HepG2 (cell line): Measurements from ENCODE around the gene ATP2C2. TPM values are rescaled to one million over a fixed set of nuclear protein-coding genes. Genes with fewer than 3 reads are reported as not detected.

ENCODE experiments used
- ATAC-seq: fragments of 200-7000 bp; cut with Tn5 transposase; 3 replicates; pipeline ENCODE4 v1.9.1; 2020; ENCODE audit warnings: mild to moderate bottlenecking, moderate library complexity
- BruUV-seq: library from RNA; stranded (reverse); fragments of 400-500 nt; replicated peaks from 2 replicates; lab custom pipeline; 2021; lab: Mats Ljungman, UMichigan
- CTCF ChIA-PET: fragments of 300-600 bp; formaldehyde crosslinking; extraction: SDS; loops from one replicate; lab custom pipeline; 2021; ENCODE audit warnings: low total read pairs, inconsistent platforms, low intra/inter-chr PET ratio; lab: Yijun Ruan, JAX
- POLR2A ChIA-PET: fragments of 350-600 bp; sonication (Branson Sonifier 250); formaldehyde crosslinking; loops from one replicate; lab custom pipeline; 2020; ENCODE audit warnings: antibody characterized with exemption, inconsistent platforms; lab: Yijun Ruan, JAX
- DNase-seq: peaks from one replicate; pipeline ENCODE4 v3.0.0-alpha.2; 2015; ENCODE audit warnings: low spot score
- FAIRE-seq: peaks from 3 replicates; lab custom pipeline; 2011; peaks lifted over from hg19 to GRCh38; lab: Jason Lieb, UNC
- H2AFZ ChIP-seq: one replicate; pipeline ENCODE4 v1.6.1; 2011; ENCODE audit warnings: low read length, inconsistent platforms
- H3K27ac ChIP-seq: fragments of 300-600 bp; 3 replicates; pipeline ENCODE4 v1.8.0; 2011; ENCODE audit warnings: mixed run types, mild to moderate bottlenecking, mixed read lengths, low read length, inconsistent platforms; ENCODE audit not compliant: insufficient read depth; ENCODE audit errors: extremely low read length
- H3K27me3 ChIP-seq, 2 experiments: fragments of 200-600 bp in 1 of 2; 2 replicates in 1 of 2; 3 replicates in 1 of 2; pipeline versions ENCODE4 v1.6.0 to v1.8.0; 2011; ENCODE audit warnings: low read length in 2 of 2, mild to moderate bottlenecking in 2 of 2, moderate library complexity in 2 of 2, inconsistent platforms in 1 of 2; ENCODE audit not compliant: insufficient read depth in 2 of 2, control insufficient read depth in 1 of 2
- H3K36me3 ChIP-seq, 2 experiments: fragments of 200-600 bp in 1 of 2; replicated peaks in 1 of 2; 2 replicates in 1 of 2; 3 replicates in 1 of 2; pipeline versions ENCODE4 v1.5.1 to v1.8.0; 2011; ENCODE audit warnings: low read length in 2 of 2, inconsistent platforms in 1 of 2; ENCODE audit not compliant: insufficient read depth in 2 of 2, control insufficient read depth in 1 of 2
- H3K4me1 ChIP-seq: 2 replicates; pipeline ENCODE4 v1.5.1; 2012; ENCODE audit warnings: low read length, inconsistent platforms; ENCODE audit not compliant: insufficient read depth
- H3K4me2 ChIP-seq: 2 replicates; pipeline ENCODE4 v1.6.0; 2011; ENCODE audit warnings: low read depth, low read length, inconsistent platforms
- H3K4me3 ChIP-seq, 3 experiments: fragments of 200-600 bp in 1 of 3; sonication (generic), shearing (Covaris generic) in 1 of 3; replicated peaks in 1 of 3; 2 replicates each; pipeline ENCODE4 v1.5.1; 2011 to 2016; ENCODE audit warnings: low read length in 3 of 3, inconsistent platforms in 2 of 3, low read depth in 2 of 3, mild to moderate bottlenecking in 2 of 3, control low read depth in 1 of 3, mixed read lengths in 1 of 3; ENCODE audit not compliant: insufficient read depth in 1 of 3
- H3K79me2 ChIP-seq: one replicate; pipeline ENCODE4 v1.6.1; 2011; ENCODE audit warnings: low read length, inconsistent platforms; ENCODE audit not compliant: insufficient read depth
- H3K9ac ChIP-seq: 2 replicates; pipeline ENCODE4 v1.6.0; 2011; ENCODE audit warnings: mild to moderate bottlenecking, low read depth, low read length, inconsistent platforms; ENCODE audit not compliant: insufficient read depth
- H3K9me3 ChIP-seq: 2 replicates; pipeline ENCODE4 v1.5.1; 2012; ENCODE audit warnings: mild to moderate bottlenecking, low read length
- H4K20me1 ChIP-seq: 2 replicates; pipeline ENCODE4 v1.6.0; 2011; ENCODE audit warnings: inconsistent platforms, mild to moderate bottlenecking, low read length, moderate library complexity; ENCODE audit not compliant: insufficient read depth
- BCL3 ChIP-seq: sonication (generic); formaldehyde crosslinking; IDR thresholded peaks from 2 replicates; pipeline ENCODE4 v1.5.1; 2020; ENCODE audit warnings: mild to moderate bottlenecking, missing genetic modification reagents, moderate library complexity
- HNF4A ChIP-seq: sonication (generic); formaldehyde crosslinking; IDR thresholded peaks from 2 replicates; pipeline ENCODE4 v1.4.0; 2020; ENCODE audit warnings: missing genetic modification reagents
- NFKBIZ ChIP-seq: IDR thresholded peaks from 2 replicates; pipeline ENCODE4 v1.6.1; 2018; ENCODE audit warnings: missing genetic modification reagents, missing compliant biosample characterization
- RAD51 ChIP-seq: fragments of 450-650 bp; IDR thresholded peaks from 2 replicates; pipeline ENCODE4 v1.6.1; 2016; ENCODE audit warnings: borderline replicate concordance
- RARG ChIP-seq: sonication (generic); formaldehyde crosslinking; IDR thresholded peaks from 2 replicates; pipeline ENCODE4 v1.4.0; 2020; ENCODE audit warnings: low read depth, mild to moderate bottlenecking, missing genetic modification reagents
- SNAI1 ChIP-seq: sonication (generic); formaldehyde crosslinking; IDR thresholded peaks from 2 replicates; pipeline ENCODE4 v1.5.0; 2020; ENCODE audit warnings: mild to moderate bottlenecking, missing genetic modification reagents, borderline replicate concordance
- SOX5 ChIP-seq: IDR thresholded peaks from 2 replicates; pipeline ENCODE4 v1.6.1; 2016; ENCODE audit warnings: borderline replicate concordance
- THAP11 ChIP-seq: IDR thresholded peaks from 2 replicates; pipeline ENCODE4 v1.6.1; 2016; ENCODE audit warnings: missing biosample characterization, missing genetic modification reagents
- ZNF138 ChIP-seq: sonication (generic); formaldehyde crosslinking; IDR thresholded peaks from 2 replicates; pipeline ENCODE4 v1.5.0; 2020; ENCODE audit warnings: mild to moderate bottlenecking, low read depth, missing genetic modification reagents
- ZNF160 ChIP-seq: sonication (generic); formaldehyde crosslinking; IDR thresholded peaks from 2 replicates; pipeline ENCODE4 v1.8.0; 2022; ENCODE audit warnings: mild to moderate bottlenecking, inconsistent platforms, missing genetic modification reagents
- ZNF468 ChIP-seq: sonication (generic); formaldehyde crosslinking; IDR thresholded peaks from 2 replicates; pipeline ENCODE4 v1.8.0; 2022; ENCODE audit warnings: mild to moderate bottlenecking, moderate library complexity, missing genetic modification reagents
- WGBS: methylation state at CpG from one replicate; pipeline ENCODE4 v1.1.6; 2017; ENCODE audit warnings: low lambda C conversion rate; 5-methylcytosine and 5-hydroxymethylcytosine counted together
- in situ Hi-C: cut with HindIII; loops from 2 replicates; pipeline ENCODE4 v1.10.0; 2017; ENCODE audit warnings: low pct_unique_long_range_greater_than_20kb; ENCODE audit not compliant: extremely low pct_ligation_motif_present
- intact Hi-C: fragments of 100-400 bp; cut with micrococcal nuclease; formaldehyde crosslinking; loops from one replicate; pipeline ENCODE4 v1.10.0; 2022; ENCODE audit not compliant: unreplicated experiment
- polyA plus RNA-seq, 8 experiments: library from polyadenylated mRNA; depleted of rRNA in 3 of 8; stranded (reverse) in 7 of 8; unstranded in 1 of 8; fragments of >200 nt; fragmentation: Illumina TruSeq in 4 of 8; extraction: Trizol in 4 of 8; gene quantifications; 2 replicates each; pipeline versions ENCODE4 v1.2.1 to v1.2.3, GENCODE V29; 2011 to 2016; ENCODE audit warnings: low read depth in 4 of 8, missing spikeins in 1 of 8, mixed read lengths in 1 of 8; ENCODE audit not compliant: insufficient read depth in 1 of 8
- total RNA-seq, 5 experiments: library from RNA; depleted of rRNA; stranded (reverse); fragments of >200 nt; fragmentation: Illumina TruSeq; extraction: Trizol; gene quantifications; 2 replicates each; pipeline ENCODE4 v1.2.3, GENCODE V29; 2016; ENCODE audit warnings: low read depth in 1 of 5
- TF ChIP-seq, protein P1 (sequence below): sonication (generic); formaldehyde crosslinking; IDR thresholded peaks from 2 replicates; pipeline ENCODE4 v1.4.0; 2020; ENCODE audit warnings: mild to moderate bottlenecking, missing genetic modification reagents

The ATP2C2 gene
- total and polyA plus RNA-seq, 2 of the 13 experiments (the other 11 are each of a cell fraction or from before 2014, with no cell fraction given): 0.07 TPM; not detected in 1

GRCh38 chr16:84341528-84342295, 26.6 kb upstream of the ATP2C2 start:
- H4K20me1 ChIP-seq: no peaks in the 10 kb centered on the region
- H3K4me1 ChIP-seq: no peaks in the 10 kb centered on the region
- no peak overlapping the region for H3K4me3 ChIP-seq
- no peak overlapping the region for H3K4me2 ChIP-seq
- H3K9me3 ChIP-seq: no peaks in the 10 kb centered on the region
- BruUV-seq: no TSS peak
- H3K36me3 ChIP-seq: no peaks in the 10 kb centered on the region
- no peak for FAIRE-seq
- in situ Hi-C loops (no loop called here), intact Hi-C loops (no loop called here)
- no peak for ATAC-seq
- peaks cover 3 to 50% of the 10 kb centered on the region in 2 experiments for H3K27me3 ChIP-seq
- ChIA-PET POLR2A (no interaction called here), CTCF (no interaction called here)
- no peak overlapping the region for H3K27ac ChIP-seq
- no peaks in the 10 kb centered on the region for H3K79me2 ChIP-seq
- H2AFZ ChIP-seq: no peak overlapping the region
- no peak for DNase-seq
- H3K9ac ChIP-seq: no peak overlapping the region
- WGBS: 62% methylated on average over 23 of the region's 24 CpGs
- TF ChIP-seq, protein P1, sequence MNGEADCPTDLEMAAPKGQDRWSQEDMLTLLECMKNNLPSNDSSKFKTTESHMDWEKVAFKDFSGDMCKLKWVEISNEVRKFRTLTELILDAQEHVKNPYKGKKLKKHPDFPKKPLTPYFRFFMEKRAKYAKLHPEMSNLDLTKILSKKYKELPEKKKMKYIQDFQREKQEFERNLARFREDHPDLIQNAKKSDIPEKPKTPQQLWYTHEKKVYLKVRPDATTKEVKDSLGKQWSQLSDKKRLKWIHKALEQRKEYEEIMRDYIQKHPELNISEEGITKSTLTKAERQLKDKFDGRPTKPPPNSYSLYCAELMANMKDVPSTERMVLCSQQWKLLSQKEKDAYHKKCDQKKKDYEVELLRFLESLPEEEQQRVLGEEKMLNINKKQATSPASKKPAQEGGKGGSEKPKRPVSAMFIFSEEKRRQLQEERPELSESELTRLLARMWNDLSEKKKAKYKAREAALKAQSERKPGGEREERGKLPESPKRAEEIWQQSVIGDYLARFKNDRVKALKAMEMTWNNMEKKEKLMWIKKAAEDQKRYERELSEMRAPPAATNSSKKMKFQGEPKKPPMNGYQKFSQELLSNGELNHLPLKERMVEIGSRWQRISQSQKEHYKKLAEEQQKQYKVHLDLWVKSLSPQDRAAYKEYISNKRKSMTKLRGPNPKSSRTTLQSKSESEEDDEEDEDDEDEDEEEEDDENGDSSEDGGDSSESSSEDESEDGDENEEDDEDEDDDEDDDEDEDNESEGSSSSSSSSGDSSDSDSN (CRISPR knock-in tag): no peak
- no peak for TF ChIP-seq HNF4A (CRISPR knock-in tag)
- no peak for TF ChIP-seq ZNF160
- no peak for TF ChIP-seq ZNF468 (CRISPR knock-in tag)
- no peak for TF ChIP-seq RAD51
- TF ChIP-seq SOX5 (CRISPR knock-in tag): no peak
- TF ChIP-seq THAP11 (CRISPR knock-in tag): no peak
- no peak for TF ChIP-seq SNAI1
- no peak for TF ChIP-seq NFKBIZ (CRISPR knock-in tag)
- no peak for TF ChIP-seq BCL3
- no peak for TF ChIP-seq RARG (CRISPR knock-in tag)
- no peak for TF ChIP-seq ZNF138
